Heart right ventricle (tissue), 16 donors: Measurements from ENCODE around the gene NKX1-1. TPM values are rescaled to one million over a fixed set of nuclear protein-coding genes. Genes with fewer than 3 reads are reported as not detected.

Experiments used
- ATAC-seq, 8 donors: fragments of 200-7000 bp; cut with Tn5 transposase; one replicate each; pipeline ENCODE4 v1.9.1; 2020; ENCODE audit warnings: mild to moderate bottlenecking in 8 of 8, moderate library complexity in 8 of 8, moderate number of reproducible peaks in 1 of 8
- DNase-seq, 2 donors: peaks; one replicate each; pipeline ENCODE4 v3.0.0-alpha.2; 2020
- H3K27ac ChIP-seq, 10 donors: fragments of 200-600 bp; sonication (generic) in 2 of 10; one replicate each; pipeline versions ENCODE4 v1.5.0 to v1.8.0; 2020 to 2022; ENCODE audit warnings: mild to moderate bottlenecking in 3 of 10
- H3K27me3 ChIP-seq, 7 donors: fragments of 200-600 bp; one replicate each; pipeline ENCODE4 v1.8.0; 2021 to 2022; ENCODE audit warnings: mild to moderate bottlenecking in 2 of 7
- H3K36me3 ChIP-seq, 9 donors: fragments of 200-600 bp; sonication (generic) in 1 of 9; one replicate each; pipeline versions ENCODE4 v1.5.0 to v1.8.0; 2020 to 2022; ENCODE audit warnings: mild to moderate bottlenecking in 2 of 9
- H3K4me1 ChIP-seq, 9 donors: fragments of 200-600 bp; sonication (generic) in 1 of 9; one replicate each; pipeline versions ENCODE4 v1.5.0 to v1.8.0; 2020 to 2022; ENCODE audit warnings: mild to moderate bottlenecking in 4 of 9
- H3K4me3 ChIP-seq, 10 donors: fragments of 200-600 bp; sonication (generic) in 2 of 10; one replicate each; pipeline versions ENCODE4 v1.5.0 to v1.8.0; 2020 to 2022; ENCODE audit warnings: mild to moderate bottlenecking in 7 of 10, moderate library complexity in 2 of 10
- H3K9me3 ChIP-seq, 11 donors: fragments of 200-600 bp in 10 of 11; sonication (generic) in 2 of 11; one replicate each; pipeline versions ENCODE4 v1.5.0 to v1.8.0; 2013 to 2022; ENCODE audit warnings: mild to moderate bottlenecking in 2 of 11, control low read depth in 1 of 11, moderate library complexity in 1 of 11
- whole genome bisulfite sequencing, 2 donors: extraction: QIAGEN DNeasy Blood & Tissue Kit; methylation state at CpG; one replicate each; pipeline ENCODE4 v1.1.7; 2013; ENCODE audit warnings: inconsistent platforms in 1 of 2; 5-methylcytosine and 5-hydroxymethylcytosine counted together
- intact Hi-C, 10 donors: fragments of 100-400 bp; cut with DNase I; formaldehyde crosslinking; loops; one replicate each; pipeline versions ENCODE4 v1.11.1 to v1.14.2; 2022
- polyA plus RNA-seq, 2 donors: library from polyadenylated mRNA; stranded (reverse); fragments of 200-250 nt; gene quantifications; one replicate each; pipeline ENCODE4 v1.2.3, GENCODE V29; 2013
- total RNA-seq, 10 donors: library from RNA; stranded (reverse); fragmentation: NEBNext Ultra II Directional in 3 of 10; extraction: Animal tissue kit (Norgen Biotek cat#: 25700) in 3 of 10; gene quantifications; one replicate each; pipeline versions ENCODE4 v1.2.1 to v1.2.4, GENCODE V29; 2021 to 2023
- TF ChIP-seq, protein P1 (sequence below), 9 donors: fragments of 200-600 bp; sonication (generic) in 2 of 9; IDR thresholded peaks; one replicate each; pipeline versions ENCODE4 v1.5.0 to v1.8.0; 2021 to 2022; ENCODE audit warnings: antibody characterized with exemption in 9 of 9, mild to moderate bottlenecking in 5 of 9, moderate library complexity in 1 of 9
- donor health status: Arrhythmogenic right ventricular cardiomyopathy.
- donor health status: ischemic (EF 13 %, LVEDD 7.1; RV severe dilation, severe dysfunction).
- donor health status: healthy with polysubstance abuse.
- donor health status: DM: no; HTN: yes; CAD: no.
- donor health status: DM: no; HTN: no; CAD: no.
- donor health status: ischemic (EF 25% LVEDD 6.9; RV normal size, moderate dysfunction).
- donor health status: ischemic (EF 25% LVEDD 5.7; RV mildly dilated, moderate dysfunction).
- donor health status: healthy.
- donor health status: DM: yes; HTN: yes; CAD: no.
- donor health status: Ischemic cardiomyopathy.
- donor health status: ischemic (EF 35%, LVEDD 5.7; RV mildly dilated, moderate dysfunction).
- donor health status: nonischemic (EF 11% LVEDD 7.7; RV severe dilation, severe dysfunction).
- donor health status: DM: yes; HTN: yes; CAD: no.
- donor health status: PGD.
- donor health status: ischemic (EF 29% LVEDD 5.4; RV normal size, mild dysfunction).
- donor health status: nonischemic (EF 23%, LVEDD 6.1; RV moderate dilation, normal function).

Gene NKX1-1
- total and polyA plus RNA-seq, 12 donors = not detected

DNA sequence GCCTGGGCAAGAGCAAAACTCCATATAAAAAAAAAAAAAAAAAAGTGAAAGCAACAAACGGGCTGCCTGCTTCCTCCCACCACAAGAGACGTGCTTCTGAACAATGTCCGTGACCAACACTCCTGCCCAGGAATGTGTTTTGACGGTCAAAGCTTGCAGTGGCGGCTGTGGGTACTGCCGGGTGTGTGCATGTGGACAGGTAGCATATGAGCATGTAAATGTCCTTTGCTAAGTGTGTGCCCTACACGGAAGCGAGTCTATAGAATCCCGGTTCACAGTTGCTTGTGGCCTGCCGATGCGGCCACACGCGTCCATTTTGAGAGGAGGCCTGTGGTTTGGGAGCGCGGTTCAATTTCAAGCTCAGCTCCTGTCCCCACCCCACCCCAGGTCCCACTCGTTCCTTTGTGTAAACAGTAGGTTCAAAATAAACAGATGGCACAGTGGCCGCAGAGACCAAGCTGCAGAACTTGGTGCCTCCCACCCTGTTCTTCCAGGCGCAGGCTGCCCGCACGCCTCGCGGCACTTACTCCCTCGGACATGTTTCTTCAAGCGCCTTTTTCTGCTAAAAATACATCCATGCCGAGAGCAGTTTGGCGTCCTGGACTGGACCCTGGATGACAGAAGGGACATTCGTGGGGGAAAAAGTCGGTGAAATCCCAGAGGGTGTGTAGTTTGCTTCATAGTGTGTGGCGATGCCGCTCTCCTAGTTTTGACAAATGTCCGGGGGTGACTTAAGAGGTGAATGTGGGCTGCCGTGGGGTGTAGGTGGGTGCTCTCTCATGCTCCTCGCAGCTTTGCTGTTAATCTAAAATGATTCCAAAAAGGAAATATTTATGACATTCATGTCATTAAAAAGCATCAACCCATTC is 11.5 kb upstream of the NKX1-1 start:
- intact Hi-C loops = no loop called here
- ATAC-seq (no peak), DNase-seq (no peak)
- Histone ChIP-seq H3K4me1 (no peaks in the 10 kb centered on the region), H3K36me3 (no peaks in the 10 kb centered on the region), H3K27ac (no peak overlapping the region), H3K9me3 (no peaks in the 10 kb centered on the region), H3K4me3 (no peak overlapping the region), H3K27me3 (peaks cover 11 to 84% (median 71%) of the 10 kb centered on the region in 7 donors)
- 80 to 81% methylated on average over 33 of the region's 33 CpGs for WGBS, 2 donors
- TF ChIP-seq, protein P1, sequence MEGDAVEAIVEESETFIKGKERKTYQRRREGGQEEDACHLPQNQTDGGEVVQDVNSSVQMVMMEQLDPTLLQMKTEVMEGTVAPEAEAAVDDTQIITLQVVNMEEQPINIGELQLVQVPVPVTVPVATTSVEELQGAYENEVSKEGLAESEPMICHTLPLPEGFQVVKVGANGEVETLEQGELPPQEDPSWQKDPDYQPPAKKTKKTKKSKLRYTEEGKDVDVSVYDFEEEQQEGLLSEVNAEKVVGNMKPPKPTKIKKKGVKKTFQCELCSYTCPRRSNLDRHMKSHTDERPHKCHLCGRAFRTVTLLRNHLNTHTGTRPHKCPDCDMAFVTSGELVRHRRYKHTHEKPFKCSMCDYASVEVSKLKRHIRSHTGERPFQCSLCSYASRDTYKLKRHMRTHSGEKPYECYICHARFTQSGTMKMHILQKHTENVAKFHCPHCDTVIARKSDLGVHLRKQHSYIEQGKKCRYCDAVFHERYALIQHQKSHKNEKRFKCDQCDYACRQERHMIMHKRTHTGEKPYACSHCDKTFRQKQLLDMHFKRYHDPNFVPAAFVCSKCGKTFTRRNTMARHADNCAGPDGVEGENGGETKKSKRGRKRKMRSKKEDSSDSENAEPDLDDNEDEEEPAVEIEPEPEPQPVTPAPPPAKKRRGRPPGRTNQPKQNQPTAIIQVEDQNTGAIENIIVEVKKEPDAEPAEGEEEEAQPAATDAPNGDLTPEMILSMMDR (IDR thresholded peaks at IDR 0.05) = no peak

DNA sequence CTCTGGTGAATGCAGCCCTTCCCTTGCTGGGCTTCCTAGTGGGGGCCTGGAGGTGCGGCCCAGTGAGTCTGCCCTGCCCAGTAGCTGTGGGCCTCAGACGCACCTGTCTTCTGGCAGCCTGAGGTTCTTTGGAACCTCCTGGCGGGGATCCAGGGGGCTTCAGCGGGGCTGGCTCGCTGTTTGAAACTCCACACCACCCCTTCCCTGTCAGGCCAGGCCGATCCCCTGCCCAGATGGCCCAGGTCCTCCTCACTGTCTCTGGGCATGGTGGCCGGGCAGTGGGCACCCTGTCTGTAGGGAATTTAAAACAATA is 10.7 kb upstream of the NKX1-1 start:
- H3K9me3 ChIP-seq = no peaks in the 10 kb centered on the region
- intact Hi-C loops = no loop called here
- WGBS, 2 donors = 68 to 69% methylated on average over 7 of the region's 7 CpGs
- H3K36me3 ChIP-seq = no peaks in the 10 kb centered on the region
- peaks cover 17 to 90% (median 76%) of the 10 kb centered on the region in 7 donors for H3K27me3 ChIP-seq
- DNase-seq (no peak), ATAC-seq (no peak)
- TF ChIP-seq, protein P1 (IDR thresholded peaks at IDR 0.05) = no peak
- no peak overlapping the region for H3K4me3 ChIP-seq
- H3K27ac ChIP-seq = no peak overlapping the region
- no peaks in the 10 kb centered on the region for H3K4me1 ChIP-seq

DNA sequence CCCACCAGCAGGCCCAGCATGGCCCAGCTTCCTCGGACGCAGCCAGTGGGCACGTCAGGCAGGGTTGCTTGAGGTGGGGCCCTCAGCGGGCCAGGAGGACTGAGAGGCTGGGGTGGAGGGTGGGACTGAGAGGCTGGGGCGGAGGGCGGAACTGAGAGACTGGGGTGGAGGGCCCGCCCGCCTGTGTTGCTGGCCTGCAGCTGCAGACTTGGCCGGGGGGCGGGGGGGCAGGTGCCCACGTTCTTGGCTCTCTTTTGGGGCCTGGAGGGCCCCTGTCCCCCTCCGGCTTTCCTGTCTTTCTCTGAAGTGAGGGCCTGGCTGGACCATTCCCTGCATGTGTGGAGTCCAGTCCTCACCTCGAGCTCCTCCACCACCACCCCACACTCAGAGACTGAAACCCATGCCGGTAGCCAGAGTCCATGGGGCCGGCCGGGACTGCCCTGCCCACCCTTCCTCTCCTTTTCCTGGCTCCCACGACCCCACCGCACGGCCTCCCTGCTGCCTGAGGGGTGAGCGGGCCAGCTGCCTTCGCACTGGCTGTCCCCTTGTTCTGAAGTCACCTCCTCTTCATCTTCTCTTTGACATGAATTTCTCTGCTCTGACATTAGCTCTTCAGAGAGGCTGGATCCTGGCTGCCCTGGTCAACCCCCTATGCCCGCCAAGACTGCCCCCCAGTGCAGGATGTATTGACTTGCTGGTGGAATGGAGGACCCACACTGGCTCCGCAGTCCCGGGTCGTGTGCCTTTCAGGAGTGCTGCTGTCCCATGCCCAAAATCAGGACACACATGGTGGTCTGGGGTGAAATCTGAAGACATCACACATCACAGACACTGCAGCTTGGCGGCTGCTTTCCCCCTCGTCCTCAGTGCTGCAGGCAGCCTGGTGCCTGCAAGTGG is 10.1 kb upstream of the NKX1-1 start:
- no peaks in the 10 kb centered on the region for H3K9me3 ChIP-seq
- H3K27me3 ChIP-seq = peaks cover 17 to 95% (median 76%) of the 10 kb centered on the region in 7 donors
- no peak overlapping the region for H3K4me3 ChIP-seq
- TF ChIP-seq, protein P1 (IDR thresholded peaks at IDR 0.05) = no peak
- peak in 1 of 8 donors; percentile 17 for ATAC-seq
- H3K36me3 ChIP-seq = no peaks in the 10 kb centered on the region
- H3K27ac ChIP-seq = no peak overlapping the region
- 59 to 61% methylated on average over 24 to 27 of the region's 27 CpGs for WGBS, 2 donors
- no peaks in the 10 kb centered on the region for H3K4me1 ChIP-seq
- intact Hi-C loops = no loop called here
- DNase-seq = no peak

DNA sequence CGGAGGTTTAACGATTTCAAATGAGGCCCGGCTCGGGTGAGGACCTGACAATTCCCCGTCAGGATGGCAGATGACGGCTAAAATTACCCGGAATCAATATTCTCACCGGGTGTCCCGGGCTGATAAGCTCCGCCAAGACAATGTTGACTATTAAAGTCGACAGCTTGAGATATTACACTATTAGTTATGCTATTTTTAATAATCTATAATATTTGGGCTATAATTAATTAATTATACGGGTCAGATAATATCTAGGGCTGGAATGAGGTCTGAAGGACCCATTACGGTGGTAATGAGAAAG is 9.4 kb upstream of the NKX1-1 start:
- intact Hi-C loops = no loop called here
- 67 to 69% methylated on average over 13 of the region's 13 CpGs for WGBS, 2 donors
- ATAC-seq (no peak), DNase-seq (no peak)
- no peaks in the 10 kb centered on the region for H3K9me3 ChIP-seq
- H3K36me3 ChIP-seq = no peaks in the 10 kb centered on the region
- H3K4me3 ChIP-seq = no peak overlapping the region
- H3K27me3 ChIP-seq = peaks cover 17 to 97% (median 78%) of the 10 kb centered on the region in 7 donors
- TF ChIP-seq, protein P1 (IDR thresholded peaks at IDR 0.05) = no peak
- H3K27ac ChIP-seq = no peak overlapping the region
- no peaks in the 10 kb centered on the region for H3K4me1 ChIP-seq
